HEK293 (cell line): Measurements from ENCODE around the gene FBP1.

Experiments used
- CTCF ChIA-PET: fragments of 350-600 bp; formaldehyde crosslinking; extraction: SDS; loops from one replicate; lab custom pipeline; 2021; ENCODE audit warnings: antibody characterized with exemption; lab: Yijun Ruan, JAX
- POLR2A ChIA-PET: fragments of 300-600 bp; formaldehyde crosslinking; extraction: SDS; loops from one replicate; lab custom pipeline; 2020; ENCODE audit warnings: antibody characterized with exemption, inconsistent platforms; lab: Yijun Ruan, JAX
- H3K27ac ChIP-seq: fragments of 200-500 bp; sonication (Bioruptor generic); 2 replicates; pipeline ENCODE4 v1.5.1; 2014; ENCODE audit warnings: low read depth, low read length, control low read depth, inconsistent platforms; ENCODE audit errors: extremely low read depth
- H3K36me3 ChIP-seq, 2 experiments: fragments of 200-500 bp in 1 of 2; sonication (Bioruptor generic) in 1 of 2; 1 replicate in 1 of 2; 2 replicates in 1 of 2; pipeline ENCODE4 v1.5.1; 2014 to 2017; ENCODE audit warnings: inconsistent platforms in 2 of 2, low read length in 2 of 2; ENCODE audit not compliant: control insufficient read depth in 2 of 2, insufficient read depth in 1 of 2
- H3K4me1 ChIP-seq: fragments of 200-500 bp; sonication (Bioruptor generic); 2 replicates; pipeline ENCODE4 v1.5.1; 2014; ENCODE audit warnings: mild to moderate bottlenecking, low read length, inconsistent platforms; ENCODE audit not compliant: control insufficient read depth, insufficient read depth
- H3K4me3 ChIP-seq: 2 replicates; pipeline ENCODE4 v1.5.1; 2011; ENCODE audit warnings: low read depth, mild to moderate bottlenecking, control low read depth, low read length, moderate library complexity
- H3K9me3 ChIP-seq: fragments of 200-500 bp; sonication (Bioruptor generic); 2 replicates; pipeline ENCODE4 v1.5.1; 2014; ENCODE audit warnings: low read depth, low read length, inconsistent platforms; ENCODE audit not compliant: control insufficient read depth, insufficient read depth
- FEZF1 ChIP-seq: fragments of 450-650 bp; formaldehyde crosslinking; IDR thresholded peaks from 2 replicates; pipeline ENCODE4 v1.5.1; 2016; ENCODE audit warnings: missing biosample characterization, missing genetic modification characterization
- GLI4 ChIP-seq: fragments of 450-650 bp; formaldehyde crosslinking; IDR thresholded peaks from 2 replicates; pipeline ENCODE4 v1.5.1; 2016; ENCODE audit warnings: missing biosample characterization, missing genetic modification characterization
- SCRT1 ChIP-seq: fragments of 450-650 bp; formaldehyde crosslinking; IDR thresholded peaks from 2 replicates; pipeline ENCODE4 v1.5.1; 2016; ENCODE audit warnings: missing biosample characterization, missing genetic modification characterization, borderline replicate concordance
- ZBTB17 ChIP-seq: fragments of 450-650 bp; formaldehyde crosslinking; IDR thresholded peaks from 2 replicates; pipeline ENCODE4 v1.5.1; 2016; ENCODE audit warnings: missing biosample characterization, missing genetic modification characterization
- ZBTB7A ChIP-seq: fragments of 450-650 bp; formaldehyde crosslinking; IDR thresholded peaks from 2 replicates; pipeline ENCODE4 v1.5.1; 2016; ENCODE audit warnings: low read depth, missing biosample characterization, missing genetic modification characterization
- ZNF146 ChIP-seq: fragments of 450-650 bp; formaldehyde crosslinking; IDR thresholded peaks from 2 replicates; pipeline ENCODE4 v1.5.1; 2016; ENCODE audit warnings: missing biosample characterization, missing genetic modification characterization
- ZNF202 ChIP-seq: fragments of 450-650 bp; formaldehyde crosslinking; IDR thresholded peaks from 2 replicates; pipeline ENCODE4 v1.5.1; 2016; ENCODE audit warnings: missing biosample characterization, missing genetic modification characterization, borderline replicate concordance
- ZNF274 ChIP-seq, 2 experiments: fragments of 200-500 bp in 1 of 2; fragments of 450-650 bp in 1 of 2; sonication (Bioruptor generic) in 1 of 2; formaldehyde crosslinking in 1 of 2; IDR thresholded peaks; 2 replicates each; pipeline versions ENCODE4 v1.5.1 to v1.6.1; 2014 to 2016; ENCODE audit warnings: borderline replicate concordance in 1 of 2, inconsistent platforms in 1 of 2, low read length in 1 of 2, missing biosample characterization in 1 of 2, missing genetic modification characterization in 1 of 2
- ZNF324 ChIP-seq: fragments of 450-650 bp; formaldehyde crosslinking; IDR thresholded peaks from 2 replicates; pipeline ENCODE4 v1.5.1; 2016; ENCODE audit warnings: missing biosample characterization, missing genetic modification characterization
- ZNF335 ChIP-seq: fragments of 450-650 bp; formaldehyde crosslinking; conservative IDR thresholded peaks from 2 replicates; pipeline ENCODE4 v1.5.1; 2016; ENCODE audit warnings: missing biosample characterization, missing genetic modification characterization
- ZNF530 ChIP-seq: fragments of 450-650 bp; formaldehyde crosslinking; IDR thresholded peaks from 2 replicates; pipeline ENCODE4 v1.5.1; 2016; ENCODE audit warnings: low read depth, missing biosample characterization, missing genetic modification characterization
- ZNF621 ChIP-seq: fragments of 450-650 bp; formaldehyde crosslinking; IDR thresholded peaks from 2 replicates; pipeline ENCODE4 v1.5.1; 2017; ENCODE audit warnings: missing biosample characterization, missing genetic modification characterization
- ZNF677 ChIP-seq: fragments of 450-650 bp; IDR thresholded peaks from 2 replicates; pipeline ENCODE4 v1.5.0; 2018; ENCODE audit warnings: missing biosample characterization, mild to moderate bottlenecking, missing genetic modification characterization, moderate library complexity
- ZNF76 ChIP-seq: fragments of 450-650 bp; formaldehyde crosslinking; IDR thresholded peaks from 2 replicates; pipeline ENCODE4; 2016; ENCODE audit warnings: low read depth, missing biosample characterization, missing genetic modification characterization, borderline replicate concordance
- ZNF776 ChIP-seq: fragments of 450-650 bp; formaldehyde crosslinking; IDR thresholded peaks from 2 replicates; pipeline ENCODE4 v1.5.0; 2017; ENCODE audit warnings: missing biosample characterization, missing genetic modification characterization, borderline replicate concordance
- ZNF777 ChIP-seq: fragments of 450-650 bp; formaldehyde crosslinking; IDR thresholded peaks from 2 replicates; pipeline ENCODE4 v1.5.1; 2017; ENCODE audit warnings: missing biosample characterization, missing genetic modification characterization, borderline replicate concordance
- ZNF785 ChIP-seq: fragments of 450-650 bp; formaldehyde crosslinking; IDR thresholded peaks from 2 replicates; pipeline ENCODE4 v1.5.1; 2016; ENCODE audit warnings: missing biosample characterization, missing genetic modification characterization
- ZNF791 ChIP-seq: fragments of 450-650 bp; formaldehyde crosslinking; IDR thresholded peaks from 2 replicates; pipeline ENCODE4 v1.5.1; 2016; ENCODE audit warnings: missing biosample characterization, missing genetic modification characterization
- ZNF830 ChIP-seq: fragments of 450-650 bp; IDR thresholded peaks from 2 replicates; pipeline ENCODE4 v1.5.0; 2018; ENCODE audit warnings: missing biosample characterization, missing genetic modification characterization, low read depth, mild to moderate bottlenecking, moderate library complexity
- TF ChIP-seq, protein P1 (sequence below): fragments of 450-650 bp; formaldehyde crosslinking; IDR thresholded peaks from 2 replicates; pipeline ENCODE4 v1.5.1; 2016; ENCODE audit warnings: missing biosample characterization, missing genetic modification characterization
- TF ChIP-seq, protein P2 (sequence below): fragments of 450-650 bp; formaldehyde crosslinking; IDR thresholded peaks from 2 replicates; pipeline ENCODE4 v1.5.1; 2016; ENCODE audit warnings: missing biosample characterization, missing genetic modification characterization
- TF ChIP-seq, protein P3 (sequence below): fragments of 450-650 bp; formaldehyde crosslinking; IDR thresholded peaks from 2 replicates; pipeline ENCODE4 v1.5.1; 2016; ENCODE audit warnings: missing biosample characterization, missing genetic modification characterization, borderline replicate concordance
- TF ChIP-seq, protein P4 (sequence below): fragments of 450-650 bp; formaldehyde crosslinking; IDR thresholded peaks from 2 replicates; pipeline ENCODE4 v1.5.1; 2016; ENCODE audit warnings: missing biosample characterization, missing genetic modification characterization

Gene FBP1

DNA sequence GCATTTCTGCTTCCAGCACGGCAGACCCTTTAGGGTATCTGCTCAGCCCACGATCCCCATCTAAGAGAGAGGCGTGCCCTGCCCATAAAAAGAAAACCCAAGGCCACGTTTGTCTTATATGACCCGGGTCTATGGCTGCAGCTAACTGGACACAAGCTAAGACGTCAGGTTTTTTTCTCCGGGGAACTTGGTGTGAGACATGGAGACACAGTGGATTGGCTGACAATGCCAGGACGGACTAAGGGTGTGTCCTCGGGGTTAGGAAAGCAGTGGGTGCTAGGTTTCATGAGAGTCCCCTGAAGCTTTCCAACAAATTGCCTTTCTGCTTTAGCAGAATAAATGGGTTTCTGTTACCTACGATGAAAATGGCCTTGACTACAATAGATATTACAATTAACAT, 38.6 kb downstream of the FBP1 start (continued):
- TF ChIP-seq, protein P1, sequence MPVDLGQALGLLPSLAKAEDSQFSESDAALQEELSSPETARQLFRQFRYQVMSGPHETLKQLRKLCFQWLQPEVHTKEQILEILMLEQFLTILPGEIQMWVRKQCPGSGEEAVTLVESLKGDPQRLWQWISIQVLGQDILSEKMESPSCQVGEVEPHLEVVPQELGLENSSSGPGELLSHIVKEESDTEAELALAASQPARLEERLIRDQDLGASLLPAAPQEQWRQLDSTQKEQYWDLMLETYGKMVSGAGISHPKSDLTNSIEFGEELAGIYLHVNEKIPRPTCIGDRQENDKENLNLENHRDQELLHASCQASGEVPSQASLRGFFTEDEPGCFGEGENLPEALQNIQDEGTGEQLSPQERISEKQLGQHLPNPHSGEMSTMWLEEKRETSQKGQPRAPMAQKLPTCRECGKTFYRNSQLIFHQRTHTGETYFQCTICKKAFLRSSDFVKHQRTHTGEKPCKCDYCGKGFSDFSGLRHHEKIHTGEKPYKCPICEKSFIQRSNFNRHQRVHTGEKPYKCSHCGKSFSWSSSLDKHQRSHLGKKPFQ (tag by site-specific recombination), result no peak
- no peak for TF ChIP-seq ZNF146 (tag by site-specific recombination)
- no peak for TF ChIP-seq ZNF776 (tag by site-specific recombination)
- TF ChIP-seq, all 188 proteins: peak for 0

DNA sequence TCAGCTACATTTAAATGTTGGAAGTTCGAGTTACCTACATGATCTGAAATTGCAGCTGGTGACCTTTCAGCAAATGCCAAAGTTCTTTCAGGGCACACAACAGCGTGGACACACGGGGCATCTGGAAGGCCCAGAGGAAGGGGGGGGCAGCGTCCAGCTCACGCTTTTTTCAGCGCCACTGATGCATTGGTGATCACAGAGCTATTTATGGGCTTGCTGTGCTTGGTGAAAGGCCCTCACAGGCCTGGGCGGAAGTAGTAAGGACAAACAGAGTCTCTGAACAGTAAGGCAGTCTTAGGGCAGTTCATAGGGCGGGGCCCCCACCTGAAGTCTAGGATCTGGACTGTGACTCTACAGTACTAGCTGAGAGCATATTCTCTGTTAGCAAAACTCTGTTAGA, 39.1 kb downstream of the FBP1 start:
- Histone ChIP-seq H3K27ac (no peak overlapping the region), H3K9me3 (no peaks in the 10 kb centered on the region), H3K4me1 (no peaks in the 10 kb centered on the region)
- POLR2A ChIA-PET, result no interaction called here
- TF ChIP-seq ZNF530 (no peak), FEZF1 (tag by site-specific recombination) (no peak), ZBTB7A (tag by site-specific recombination) (no peak), GLI4 (no peak), ZNF274 (IDR thresholded peaks at IDR 0.05; ENCODE audit: low read length) (no peak), ZNF274 (tag by site-specific recombination; IDR thresholded peaks at IDR 0.05; ENCODE audit: borderline replicate concordance) (no peak), ZBTB17 (no peak), ZNF677 (tag by site-specific recombination) (no peak), ZNF324 (tag by site-specific recombination) (no peak), SCRT1 (tag by site-specific recombination) (no peak), ZNF335 (tag by site-specific recombination) (no peak), ZNF621 (tag by site-specific recombination) (no peak), ZNF76 (tag by site-specific recombination) (no peak), ZNF830 (tag by site-specific recombination) (no peak), ZNF785 (tag by site-specific recombination) (no peak), ZNF791 (tag by site-specific recombination) (no peak), ZNF777 (tag by site-specific recombination) (no peak), ZNF202 (tag by site-specific recombination) (no peak)
- TF ChIP-seq, protein P2, sequence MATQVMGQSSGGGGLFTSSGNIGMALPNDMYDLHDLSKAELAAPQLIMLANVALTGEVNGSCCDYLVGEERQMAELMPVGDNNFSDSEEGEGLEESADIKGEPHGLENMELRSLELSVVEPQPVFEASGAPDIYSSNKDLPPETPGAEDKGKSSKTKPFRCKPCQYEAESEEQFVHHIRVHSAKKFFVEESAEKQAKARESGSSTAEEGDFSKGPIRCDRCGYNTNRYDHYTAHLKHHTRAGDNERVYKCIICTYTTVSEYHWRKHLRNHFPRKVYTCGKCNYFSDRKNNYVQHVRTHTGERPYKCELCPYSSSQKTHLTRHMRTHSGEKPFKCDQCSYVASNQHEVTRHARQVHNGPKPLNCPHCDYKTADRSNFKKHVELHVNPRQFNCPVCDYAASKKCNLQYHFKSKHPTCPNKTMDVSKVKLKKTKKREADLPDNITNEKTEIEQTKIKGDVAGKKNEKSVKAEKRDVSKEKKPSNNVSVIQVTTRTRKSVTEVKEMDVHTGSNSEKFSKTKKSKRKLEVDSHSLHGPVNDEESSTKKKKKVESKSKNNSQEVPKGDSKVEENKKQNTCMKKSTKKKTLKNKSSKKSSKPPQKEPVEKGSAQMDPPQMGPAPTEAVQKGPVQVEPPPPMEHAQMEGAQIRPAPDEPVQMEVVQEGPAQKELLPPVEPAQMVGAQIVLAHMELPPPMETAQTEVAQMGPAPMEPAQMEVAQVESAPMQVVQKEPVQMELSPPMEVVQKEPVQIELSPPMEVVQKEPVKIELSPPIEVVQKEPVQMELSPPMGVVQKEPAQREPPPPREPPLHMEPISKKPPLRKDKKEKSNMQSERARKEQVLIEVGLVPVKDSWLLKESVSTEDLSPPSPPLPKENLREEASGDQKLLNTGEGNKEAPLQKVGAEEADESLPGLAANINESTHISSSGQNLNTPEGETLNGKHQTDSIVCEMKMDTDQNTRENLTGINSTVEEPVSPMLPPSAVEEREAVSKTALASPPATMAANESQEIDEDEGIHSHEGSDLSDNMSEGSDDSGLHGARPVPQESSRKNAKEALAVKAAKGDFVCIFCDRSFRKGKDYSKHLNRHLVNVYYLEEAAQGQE (tag by site-specific recombination), result no peak
- TF ChIP-seq, protein P3, sequence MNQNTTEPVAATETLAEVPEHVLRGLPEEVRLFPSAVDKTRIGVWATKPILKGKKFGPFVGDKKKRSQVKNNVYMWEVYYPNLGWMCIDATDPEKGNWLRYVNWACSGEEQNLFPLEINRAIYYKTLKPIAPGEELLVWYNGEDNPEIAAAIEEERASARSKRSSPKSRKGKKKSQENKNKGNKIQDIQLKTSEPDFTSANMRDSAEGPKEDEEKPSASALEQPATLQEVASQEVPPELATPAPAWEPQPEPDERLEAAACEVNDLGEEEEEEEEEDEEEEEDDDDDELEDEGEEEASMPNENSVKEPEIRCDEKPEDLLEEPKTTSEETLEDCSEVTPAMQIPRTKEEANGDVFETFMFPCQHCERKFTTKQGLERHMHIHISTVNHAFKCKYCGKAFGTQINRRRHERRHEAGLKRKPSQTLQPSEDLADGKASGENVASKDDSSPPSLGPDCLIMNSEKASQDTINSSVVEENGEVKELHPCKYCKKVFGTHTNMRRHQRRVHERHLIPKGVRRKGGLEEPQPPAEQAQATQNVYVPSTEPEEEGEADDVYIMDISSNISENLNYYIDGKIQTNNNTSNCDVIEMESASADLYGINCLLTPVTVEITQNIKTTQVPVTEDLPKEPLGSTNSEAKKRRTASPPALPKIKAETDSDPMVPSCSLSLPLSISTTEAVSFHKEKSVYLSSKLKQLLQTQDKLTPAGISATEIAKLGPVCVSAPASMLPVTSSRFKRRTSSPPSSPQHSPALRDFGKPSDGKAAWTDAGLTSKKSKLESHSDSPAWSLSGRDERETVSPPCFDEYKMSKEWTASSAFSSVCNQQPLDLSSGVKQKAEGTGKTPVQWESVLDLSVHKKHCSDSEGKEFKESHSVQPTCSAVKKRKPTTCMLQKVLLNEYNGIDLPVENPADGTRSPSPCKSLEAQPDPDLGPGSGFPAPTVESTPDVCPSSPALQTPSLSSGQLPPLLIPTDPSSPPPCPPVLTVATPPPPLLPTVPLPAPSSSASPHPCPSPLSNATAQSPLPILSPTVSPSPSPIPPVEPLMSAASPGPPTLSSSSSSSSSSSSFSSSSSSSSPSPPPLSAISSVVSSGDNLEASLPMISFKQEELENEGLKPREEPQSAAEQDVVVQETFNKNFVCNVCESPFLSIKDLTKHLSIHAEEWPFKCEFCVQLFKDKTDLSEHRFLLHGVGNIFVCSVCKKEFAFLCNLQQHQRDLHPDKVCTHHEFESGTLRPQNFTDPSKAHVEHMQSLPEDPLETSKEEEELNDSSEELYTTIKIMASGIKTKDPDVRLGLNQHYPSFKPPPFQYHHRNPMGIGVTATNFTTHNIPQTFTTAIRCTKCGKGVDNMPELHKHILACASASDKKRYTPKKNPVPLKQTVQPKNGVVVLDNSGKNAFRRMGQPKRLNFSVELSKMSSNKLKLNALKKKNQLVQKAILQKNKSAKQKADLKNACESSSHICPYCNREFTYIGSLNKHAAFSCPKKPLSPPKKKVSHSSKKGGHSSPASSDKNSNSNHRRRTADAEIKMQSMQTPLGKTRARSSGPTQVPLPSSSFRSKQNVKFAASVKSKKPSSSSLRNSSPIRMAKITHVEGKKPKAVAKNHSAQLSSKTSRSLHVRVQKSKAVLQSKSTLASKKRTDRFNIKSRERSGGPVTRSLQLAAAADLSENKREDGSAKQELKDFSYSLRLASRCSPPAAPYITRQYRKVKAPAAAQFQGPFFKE, result no peak
- TF ChIP-seq, protein P4, sequence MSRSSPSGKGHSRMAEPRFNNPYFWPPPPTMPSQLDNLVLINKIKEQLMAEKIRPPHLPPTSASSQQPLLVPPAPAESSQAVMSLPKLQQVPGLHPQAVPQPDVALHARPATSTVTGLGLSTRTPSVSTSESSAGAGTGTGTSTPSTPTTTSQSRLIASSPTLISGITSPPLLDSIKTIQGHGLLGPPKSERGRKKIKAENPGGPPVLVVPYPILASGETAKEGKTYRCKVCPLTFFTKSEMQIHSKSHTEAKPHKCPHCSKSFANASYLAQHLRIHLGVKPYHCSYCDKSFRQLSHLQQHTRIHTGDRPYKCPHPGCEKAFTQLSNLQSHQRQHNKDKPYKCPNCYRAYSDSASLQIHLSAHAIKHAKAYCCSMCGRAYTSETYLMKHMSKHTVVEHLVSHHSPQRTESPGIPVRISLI (tag by site-specific recombination), result no peak
- TF ChIP-seq, all 188 proteins: peak for 0
- H3K36me3 ChIP-seq, result no peaks in the 10 kb centered on the region
- no peak overlapping the region for H3K4me3 ChIP-seq
- CTCF ChIA-PET, result interaction anchor here (0.6 to 1.0 kb wide), 3 partner anchors 11 to 515 kb away, joined by 3 to 5 read pairs (median 4); no protein-coding TSS in a partner anchor
